ENCODE results near the gene TENM4. TPM values are rescaled to one million over a fixed set of nuclear protein-coding genes. Genes with fewer than 3 reads are reported as not detected.
"Not testable (repeated sequence)": the region's sequence is repeated elsewhere in the genome, so short reads cannot be mapped to it uniquely, and the experiment has no call there.

The TENM4 gene
- total RNA-seq, 1 donor from 2014 or later, result not detected

GRCh38 chr11:78615724-78616123 lies 825.1 kb downstream of the TENM4 start:
- H3K27me3 Mint-ChIP-seq, result peaks cover 2% of the 10 kb centered on the region
- no peak for DNase-seq
- H3K36me3 Mint-ChIP-seq (ENCODE audit: low read depth), result peaks cover 2% of the 10 kb centered on the region
- no peak overlapping the region for H3K4me3 Mint-ChIP-seq
- no peak overlapping the region for H3K27ac Mint-ChIP-seq
- intact Hi-C loops (cut with micrococcal nuclease), result no loop called here
- H3K4me1 Mint-ChIP-seq, result no peaks in the 10 kb centered on the region
- H3K9me3 Mint-ChIP-seq, result peaks cover 13% of the 10 kb centered on the region

- Mint-ChIP-seq H3K4me3 (no peak overlapping the region), H3K27me3 (peaks cover 2% of the 10 kb centered on the region), H3K36me3 (ENCODE audit: low read depth) (no peaks in the 10 kb centered on the region), H3K27ac (no peak overlapping the region), H3K4me1 (no peaks in the 10 kb centered on the region), H3K9me3 (peaks cover 4% of the 10 kb centered on the region)
- intact Hi-C loops (cut with micrococcal nuclease), result no loop called here
- no peak for DNase-seq
Measured at GRCh38 chr11:78613378-78613813, 827.4 kb downstream of the TENM4 start.

- Mint-ChIP-seq H3K4me3 (no peak overlapping the region), H3K36me3 (ENCODE audit: low read depth) (no peaks in the 10 kb centered on the region), H3K27ac (no peak overlapping the region), H3K27me3 (peaks cover 2% of the 10 kb centered on the region), H3K9me3 (peaks cover 4% of the 10 kb centered on the region), H3K4me1 (no peaks in the 10 kb centered on the region)
- no peak for DNase-seq
- intact Hi-C loops (cut with micrococcal nuclease), result no loop called here
Measured at GRCh38 chr11:78612721-78613377, 828.0 kb downstream of the TENM4 start.

GRCh38 chr11:78609321-78609720 lies 831.5 kb downstream of the TENM4 start:
- H3K27ac Mint-ChIP-seq; H3K4me1 Mint-ChIP-seq; H3K9me3 Mint-ChIP-seq; DNase-seq; intact Hi-C loops (cut with micrococcal nuclease); H3K27me3 Mint-ChIP-seq; H3K4me3 Mint-ChIP-seq; H3K36me3 Mint-ChIP-seq (ENCODE audit: low read depth): not testable (repeated sequence)

GRCh38 chr11:78607696-78608095 lies 833.1 kb downstream of the TENM4 start:
- H3K9me3 Mint-ChIP-seq, result no peaks in the 10 kb centered on the region
- no peaks in the 10 kb centered on the region for H3K36me3 Mint-ChIP-seq (ENCODE audit: low read depth)
- no peak for DNase-seq
- H3K27ac Mint-ChIP-seq, result no peak overlapping the region
- intact Hi-C loops (cut with micrococcal nuclease), result no loop called here
- H3K4me1 Mint-ChIP-seq, result no peaks in the 10 kb centered on the region
- peaks cover 2% of the 10 kb centered on the region for H3K27me3 Mint-ChIP-seq
- no peak overlapping the region for H3K4me3 Mint-ChIP-seq

GRCh38 chr11:78606667-78607066 lies 834.2 kb downstream of the TENM4 start:
- H3K27me3 Mint-ChIP-seq, result peaks cover 11% of the 10 kb centered on the region
- no peaks in the 10 kb centered on the region for H3K9me3 Mint-ChIP-seq
- no peak for DNase-seq
- intact Hi-C loops (cut with micrococcal nuclease), result no loop called here
- no peaks in the 10 kb centered on the region for H3K36me3 Mint-ChIP-seq (ENCODE audit: low read depth)
- H3K4me1 Mint-ChIP-seq, result no peaks in the 10 kb centered on the region
- no peak overlapping the region for H3K27ac Mint-ChIP-seq
- no peak overlapping the region for H3K4me3 Mint-ChIP-seq

- Mint-ChIP-seq H3K4me1 (no peaks in the 10 kb centered on the region), H3K27me3 (peaks cover 23% of the 10 kb centered on the region), H3K27ac (no peak overlapping the region), H3K36me3 (ENCODE audit: low read depth) (no peaks in the 10 kb centered on the region), H3K4me3 (no peak overlapping the region), H3K9me3 (no peaks in the 10 kb centered on the region)
- intact Hi-C loops (cut with micrococcal nuclease), result no loop called here
- no peak for DNase-seq
Measured at GRCh38 chr11:78605296-78605695, 835.5 kb downstream of the TENM4 start.

GRCh38 chr11:78603792-78604191 lies 837.0 kb downstream of the TENM4 start:
- intact Hi-C loops (cut with micrococcal nuclease), result no loop called here
- DNase-seq, result no peak
- peaks cover 35% of the 10 kb centered on the region for H3K27me3 Mint-ChIP-seq
- H3K27ac Mint-ChIP-seq, result no peak overlapping the region
- no peak overlapping the region for H3K4me3 Mint-ChIP-seq
- no peaks in the 10 kb centered on the region for H3K4me1 Mint-ChIP-seq
- no peaks in the 10 kb centered on the region for H3K36me3 Mint-ChIP-seq (ENCODE audit: low read depth)
- H3K9me3 Mint-ChIP-seq, result no peaks in the 10 kb centered on the region
